ENCODE measurements around the gene FHOD1. TPM values are rescaled to one million over a fixed set of nuclear protein-coding genes. Genes with fewer than 3 reads are reported as not detected.

FHOD1 gene
- total and polyA plus RNA-seq, 2 of the 13 experiments (the other 11 are each of a cell fraction or from before 2014, with no cell fraction given): 20.0 to 20.8 TPM

DNA sequence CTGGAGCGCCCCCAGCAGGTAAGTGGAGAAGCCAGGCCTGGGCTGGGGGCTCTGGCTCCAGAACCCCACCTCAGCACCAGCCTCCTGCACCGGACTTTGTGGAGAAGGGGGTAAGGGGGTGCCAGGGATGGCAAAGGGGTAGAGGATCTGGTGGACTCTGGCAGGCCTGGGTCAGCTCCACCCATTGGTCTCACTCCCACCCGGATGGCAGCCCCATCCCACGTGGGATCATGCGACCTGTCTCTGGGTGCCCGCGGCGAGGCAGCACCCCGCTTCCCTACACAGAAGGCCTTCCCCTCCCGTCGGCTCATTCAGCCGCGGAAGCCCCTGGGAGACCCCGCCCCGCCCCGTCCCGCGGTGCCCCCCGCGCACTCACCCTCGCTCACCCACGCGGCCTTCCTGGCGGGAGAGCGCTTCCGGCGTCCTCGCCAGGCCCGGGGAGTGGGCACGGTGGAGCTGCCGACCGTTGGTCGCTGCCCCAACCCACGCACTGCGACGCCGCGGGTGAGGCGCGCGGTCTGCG, 31.6 kb upstream of the FHOD1 start (continued):
- TF ChIP-seq, protein P1, sequence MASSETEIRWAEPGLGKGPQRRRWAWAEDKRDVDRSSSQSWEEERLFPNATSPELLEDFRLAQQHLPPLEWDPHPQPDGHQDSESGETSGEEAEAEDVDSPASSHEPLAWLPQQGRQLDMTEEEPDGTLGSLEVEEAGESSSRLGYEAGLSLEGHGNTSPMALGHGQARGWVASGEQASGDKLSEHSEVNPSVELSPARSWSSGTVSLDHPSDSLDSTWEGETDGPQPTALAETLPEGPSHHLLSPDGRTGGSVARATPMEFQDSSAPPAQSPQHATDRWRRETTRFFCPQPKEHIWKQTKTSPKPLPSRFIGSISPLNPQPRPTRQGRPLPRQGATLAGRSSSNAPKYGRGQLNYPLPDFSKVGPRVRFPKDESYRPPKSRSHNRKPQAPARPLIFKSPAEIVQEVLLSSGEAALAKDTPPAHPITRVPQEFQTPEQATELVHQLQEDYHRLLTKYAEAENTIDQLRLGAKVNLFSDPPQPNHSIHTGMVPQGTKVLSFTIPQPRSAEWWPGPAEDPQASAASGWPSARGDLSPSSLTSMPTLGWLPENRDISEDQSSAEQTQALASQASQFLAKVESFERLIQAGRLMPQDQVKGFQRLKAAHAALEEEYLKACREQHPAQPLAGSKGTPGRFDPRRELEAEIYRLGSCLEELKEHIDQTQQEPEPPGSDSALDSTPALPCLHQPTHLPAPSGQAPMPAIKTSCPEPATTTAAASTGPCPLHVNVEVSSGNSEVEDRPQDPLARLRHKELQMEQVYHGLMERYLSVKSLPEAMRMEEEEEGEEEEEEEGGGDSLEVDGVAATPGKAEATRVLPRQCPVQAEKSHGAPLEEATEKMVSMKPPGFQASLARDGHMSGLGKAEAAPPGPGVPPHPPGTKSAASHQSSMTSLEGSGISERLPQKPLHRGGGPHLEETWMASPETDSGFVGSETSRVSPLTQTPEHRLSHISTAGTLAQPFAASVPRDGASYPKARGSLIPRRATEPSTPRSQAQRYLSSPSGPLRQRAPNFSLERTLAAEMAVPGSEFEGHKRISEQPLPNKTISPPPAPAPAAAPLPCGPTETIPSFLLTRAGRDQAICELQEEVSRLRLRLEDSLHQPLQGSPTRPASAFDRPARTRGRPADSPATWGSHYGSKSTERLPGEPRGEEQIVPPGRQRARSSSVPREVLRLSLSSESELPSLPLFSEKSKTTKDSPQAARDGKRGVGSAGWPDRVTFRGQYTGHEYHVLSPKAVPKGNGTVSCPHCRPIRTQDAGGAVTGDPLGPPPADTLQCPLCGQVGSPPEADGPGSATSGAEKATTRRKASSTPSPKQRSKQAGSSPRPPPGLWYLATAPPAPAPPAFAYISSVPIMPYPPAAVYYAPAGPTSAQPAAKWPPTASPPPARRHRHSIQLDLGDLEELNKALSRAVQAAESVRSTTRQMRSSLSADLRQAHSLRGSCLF (CRISPR knock-in tag; IDR thresholded peaks at IDR 0.05; ENCODE audit: borderline replicate concordance): 0 out of 2 replicates have a peak, but pooled peaks have one; percentile 56
- TF ChIP-seq ZNF670 (CRISPR knock-in tag; IDR thresholded peaks at IDR 0.05; ENCODE audit: borderline replicate concordance) (peak; percentile 64; the same call in 1 of the 2 replicates), ZSCAN9 (CRISPR knock-in tag; IDR thresholded peaks at IDR 0.05; ENCODE audit: borderline replicate concordance) (no peak), TEAD3 (CRISPR knock-in tag; optimal IDR thresholded peaks at IDR 0.05; ENCODE audit: borderline replicate concordance) (peak; percentile 30), ZNF33B (CRISPR knock-in tag; IDR thresholded peaks at IDR 0.05) (0 out of 2 replicates have a peak, but pooled peaks have one; percentile 38), ZNF652 (CRISPR knock-in tag; IDR thresholded peaks at IDR 0.05; ENCODE audit: borderline replicate concordance, low read depth) (no peak), ASH2L (IDR thresholded peaks at IDR 0.05; ENCODE audit: insufficient read length, low read depth, low read length) (peak; percentile 22), RARG (CRISPR knock-in tag; IDR thresholded peaks at IDR 0.05; ENCODE audit: low read depth) (no peak)
- TF ChIP-seq, protein P2, sequence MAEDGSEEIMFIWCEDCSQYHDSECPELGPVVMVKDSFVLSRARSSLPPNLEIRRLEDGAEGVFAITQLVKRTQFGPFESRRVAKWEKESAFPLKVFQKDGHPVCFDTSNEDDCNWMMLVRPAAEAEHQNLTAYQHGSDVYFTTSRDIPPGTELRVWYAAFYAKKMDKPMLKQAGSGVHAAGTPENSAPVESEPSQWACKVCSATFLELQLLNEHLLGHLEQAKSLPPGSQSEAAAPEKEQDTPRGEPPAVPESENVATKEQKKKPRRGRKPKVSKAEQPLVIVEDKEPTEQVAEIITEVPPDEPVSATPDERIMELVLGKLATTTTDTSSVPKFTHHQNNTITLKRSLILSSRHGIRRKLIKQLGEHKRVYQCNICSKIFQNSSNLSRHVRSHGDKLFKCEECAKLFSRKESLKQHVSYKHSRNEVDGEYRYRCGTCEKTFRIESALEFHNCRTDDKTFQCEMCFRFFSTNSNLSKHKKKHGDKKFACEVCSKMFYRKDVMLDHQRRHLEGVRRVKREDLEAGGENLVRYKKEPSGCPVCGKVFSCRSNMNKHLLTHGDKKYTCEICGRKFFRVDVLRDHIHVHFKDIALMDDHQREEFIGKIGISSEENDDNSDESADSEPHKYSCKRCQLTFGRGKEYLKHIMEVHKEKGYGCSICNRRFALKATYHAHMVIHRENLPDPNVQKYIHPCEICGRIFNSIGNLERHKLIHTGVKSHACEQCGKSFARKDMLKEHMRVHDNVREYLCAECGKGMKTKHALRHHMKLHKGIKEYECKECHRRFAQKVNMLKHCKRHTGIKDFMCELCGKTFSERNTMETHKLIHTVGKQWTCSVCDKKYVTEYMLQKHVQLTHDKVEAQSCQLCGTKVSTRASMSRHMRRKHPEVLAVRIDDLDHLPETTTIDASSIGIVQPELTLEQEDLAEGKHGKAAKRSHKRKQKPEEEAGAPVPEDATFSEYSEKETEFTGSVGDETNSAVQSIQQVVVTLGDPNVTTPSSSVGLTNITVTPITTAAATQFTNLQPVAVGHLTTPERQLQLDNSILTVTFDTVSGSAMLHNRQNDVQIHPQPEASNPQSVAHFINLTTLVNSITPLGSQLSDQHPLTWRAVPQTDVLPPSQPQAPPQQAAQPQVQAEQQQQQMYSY (CRISPR knock-in tag; IDR thresholded peaks at IDR 0.05): peak; percentile 17
- TF ChIP-seq, protein P3, sequence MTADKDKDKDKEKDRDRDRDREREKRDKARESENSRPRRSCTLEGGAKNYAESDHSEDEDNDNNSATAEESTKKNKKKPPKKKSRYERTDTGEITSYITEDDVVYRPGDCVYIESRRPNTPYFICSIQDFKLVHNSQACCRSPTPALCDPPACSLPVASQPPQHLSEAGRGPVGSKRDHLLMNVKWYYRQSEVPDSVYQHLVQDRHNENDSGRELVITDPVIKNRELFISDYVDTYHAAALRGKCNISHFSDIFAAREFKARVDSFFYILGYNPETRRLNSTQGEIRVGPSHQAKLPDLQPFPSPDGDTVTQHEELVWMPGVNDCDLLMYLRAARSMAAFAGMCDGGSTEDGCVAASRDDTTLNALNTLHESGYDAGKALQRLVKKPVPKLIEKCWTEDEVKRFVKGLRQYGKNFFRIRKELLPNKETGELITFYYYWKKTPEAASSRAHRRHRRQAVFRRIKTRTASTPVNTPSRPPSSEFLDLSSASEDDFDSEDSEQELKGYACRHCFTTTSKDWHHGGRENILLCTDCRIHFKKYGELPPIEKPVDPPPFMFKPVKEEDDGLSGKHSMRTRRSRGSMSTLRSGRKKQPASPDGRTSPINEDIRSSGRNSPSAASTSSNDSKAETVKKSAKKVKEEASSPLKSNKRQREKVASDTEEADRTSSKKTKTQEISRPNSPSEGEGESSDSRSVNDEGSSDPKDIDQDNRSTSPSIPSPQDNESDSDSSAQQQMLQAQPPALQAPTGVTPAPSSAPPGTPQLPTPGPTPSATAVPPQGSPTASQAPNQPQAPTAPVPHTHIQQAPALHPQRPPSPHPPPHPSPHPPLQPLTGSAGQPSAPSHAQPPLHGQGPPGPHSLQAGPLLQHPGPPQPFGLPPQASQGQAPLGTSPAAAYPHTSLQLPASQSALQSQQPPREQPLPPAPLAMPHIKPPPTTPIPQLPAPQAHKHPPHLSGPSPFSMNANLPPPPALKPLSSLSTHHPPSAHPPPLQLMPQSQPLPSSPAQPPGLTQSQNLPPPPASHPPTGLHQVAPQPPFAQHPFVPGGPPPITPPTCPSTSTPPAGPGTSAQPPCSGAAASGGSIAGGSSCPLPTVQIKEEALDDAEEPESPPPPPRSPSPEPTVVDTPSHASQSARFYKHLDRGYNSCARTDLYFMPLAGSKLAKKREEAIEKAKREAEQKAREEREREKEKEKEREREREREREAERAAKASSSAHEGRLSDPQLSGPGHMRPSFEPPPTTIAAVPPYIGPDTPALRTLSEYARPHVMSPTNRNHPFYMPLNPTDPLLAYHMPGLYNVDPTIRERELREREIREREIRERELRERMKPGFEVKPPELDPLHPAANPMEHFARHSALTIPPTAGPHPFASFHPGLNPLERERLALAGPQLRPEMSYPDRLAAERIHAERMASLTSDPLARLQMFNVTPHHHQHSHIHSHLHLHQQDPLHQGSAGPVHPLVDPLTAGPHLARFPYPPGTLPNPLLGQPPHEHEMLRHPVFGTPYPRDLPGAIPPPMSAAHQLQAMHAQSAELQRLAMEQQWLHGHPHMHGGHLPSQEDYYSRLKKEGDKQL (CRISPR knock-in tag; IDR thresholded peaks at IDR 0.05; ENCODE audit: low read depth): no peak
- TF ChIP-seq, protein P4, sequence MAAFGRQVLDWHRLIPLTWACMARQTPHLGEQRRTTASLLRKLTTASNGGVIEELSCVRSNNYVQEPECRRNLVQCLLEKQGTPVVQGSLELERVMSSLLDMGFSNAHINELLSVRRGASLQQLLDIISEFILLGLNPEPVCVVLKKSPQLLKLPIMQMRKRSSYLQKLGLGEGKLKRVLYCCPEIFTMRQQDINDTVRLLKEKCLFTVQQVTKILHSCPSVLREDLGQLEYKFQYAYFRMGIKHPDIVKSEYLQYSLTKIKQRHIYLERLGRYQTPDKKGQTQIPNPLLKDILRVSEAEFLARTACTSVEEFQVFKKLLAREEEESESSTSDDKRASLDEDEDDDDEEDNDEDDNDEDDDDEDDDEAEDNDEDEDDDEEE (CRISPR knock-in tag; IDR thresholded peaks at IDR 0.05): 0 out of 2 replicates have a peak, but pooled peaks have one; percentile 78
